Gastroesophageal sphincter (tissue), 4 donors: ENCODE results near the gene SND1. TPM values are rescaled to one million over a fixed set of nuclear protein-coding genes. Genes with fewer than 3 reads are reported as not detected.

Experiments
- ATAC-seq: fragments of 150-250 bp; one replicate; pipeline ENCODE4 v1.9.1; 2016; ENCODE audit warnings: mild to moderate bottlenecking, moderate library complexity
- H3K27ac ChIP-seq, 4 donors: fragments of 200-600 bp; sonication (generic) in 3 of 4; 1 replicate in 3 of 4; 2 replicates in 1 of 4; pipeline ENCODE4 v1.5.1; 2016 to 2019
- H3K27me3 ChIP-seq: fragments of 200-600 bp; sonication (generic); one replicate; pipeline ENCODE4 v1.5.1; 2019
- H3K36me3 ChIP-seq, 2 donors: fragments of 200-600 bp; sonication (generic); one replicate each; pipeline ENCODE4 v1.5.1; 2019; ENCODE audit warnings: control low read depth in 1 of 2
- H3K4me1 ChIP-seq, 3 donors: fragments of 200-600 bp; sonication (generic); 1 replicate in 2 of 3; 2 replicates in 1 of 3; pipeline ENCODE4 v1.5.1; 2016 to 2019; ENCODE audit warnings: control low read depth in 2 of 3
- H3K4me3 ChIP-seq, 2 donors: fragments of 200-600 bp; sonication (generic); one replicate each; pipeline ENCODE4 v1.5.1; 2019; ENCODE audit warnings: mild to moderate bottlenecking in 1 of 2, moderate library complexity in 1 of 2
- H3K9me3 ChIP-seq, 3 donors: fragments of 200-600 bp; sonication (generic); one replicate each; pipeline ENCODE4 v1.5.1; 2017 to 2019; ENCODE audit warnings: control low read depth in 2 of 3
- CTCF ChIP-seq, 4 experiments: fragments of 200-600 bp in 2 of 4; fragments of 450-650 bp in 2 of 4; sonication (generic) in 1 of 4; IDR thresholded peaks; one replicate each; pipeline ENCODE4 v1.5.1; 2017 to 2019; ENCODE audit warnings: antibody characterized with exemption in 4 of 4, mild to moderate bottlenecking in 2 of 4, moderate library complexity in 2 of 4
- EP300 ChIP-seq: sonication (generic); formaldehyde crosslinking; IDR thresholded peaks from one replicate; pipeline ENCODE4 v1.6.1; 2017; ENCODE audit warnings: antibody characterized with exemption, mild to moderate bottlenecking
- POLR2A ChIP-seq, 2 donors: fragments of 450-650 bp; IDR thresholded peaks; one replicate each; pipeline ENCODE4 v1.6.1; 2017; ENCODE audit warnings: antibody characterized with exemption in 2 of 2, mild to moderate bottlenecking in 2 of 2, moderate library complexity in 1 of 2
- POLR2AphosphoS5 ChIP-seq: sonication (generic); formaldehyde crosslinking; IDR thresholded peaks from one replicate; pipeline ENCODE4 v1.6.1; 2017; ENCODE audit warnings: antibody characterized with exemption
- WGBS, 2 donors: methylation state at CpG; one replicate each; pipeline ENCODE4 v1.1.5; 2018; ENCODE audit warnings: low coverage in 1 of 2; 5-methylcytosine and 5-hydroxymethylcytosine counted together
- total RNA-seq, 4 donors: library from RNA; depleted of rRNA; stranded (reverse); fragments of >200 nt; gene quantifications; one replicate each; pipeline ENCODE4 v1.1.0, GENCODE V29; 2016

Gene SND1
- total RNA-seq, 4 donors from 2014 or later, result 97.1 to 119 (median 103) TPM

- peaks cover 0 to 22% of the 10 kb centered on the region in 2 donors for H3K36me3 ChIP-seq
- WGBS, 2 donors, result 40 to 44% methylated on average over 1 of the region's 1 CpG
- no peak for ATAC-seq
- no peak overlapping the region for H3K4me3 ChIP-seq
- H3K4me1 ChIP-seq, result peaks cover 0 to 45% (median 0%) of the 10 kb centered on the region in 3 donors
- TF ChIP-seq EP300, result no peak
- TF ChIP-seq POLR2AphosphoS5, result no peak
- no peak for TF ChIP-seq CTCF (IDR thresholded peaks at IDR 0.05)
- TF ChIP-seq POLR2A (IDR thresholded peaks at IDR 0.05), result no peak
- no peaks in the 10 kb centered on the region for H3K27me3 ChIP-seq
- no peaks in the 10 kb centered on the region for H3K9me3 ChIP-seq
- H3K27ac ChIP-seq, result no peak overlapping the region
Measured at GRCh38 chr7:127888411-127888810, 236.4 kb downstream of the SND1 start.

- WGBS, 2 donors, result 86 to 93% methylated on average over 5 of the region's 5 CpGs
Measured at GRCh38 chr7:127888825-127889224, 236.8 kb downstream of the SND1 start.

GRCh38 chr7:127889677-127890076 is 237.7 kb downstream of the SND1 start:
- peaks cover 0 to 22% of the 10 kb centered on the region in 2 donors for H3K36me3 ChIP-seq
- no peak overlapping the region for H3K4me3 ChIP-seq
- no peaks in the 10 kb centered on the region for H3K9me3 ChIP-seq
- H3K4me1 ChIP-seq, result peaks cover 0 to 39% (median 0%) of the 10 kb centered on the region in 3 donors
- 76 to 90% methylated on average over 2 to 3 of the region's 3 CpGs for WGBS, 2 donors
- no peak for ATAC-seq
- no peaks in the 10 kb centered on the region for H3K27me3 ChIP-seq
- H3K27ac ChIP-seq, result no peak overlapping the region
- TF ChIP-seq CTCF (IDR thresholded peaks at IDR 0.05), result no peak
- no peak for TF ChIP-seq EP300
- TF ChIP-seq POLR2AphosphoS5, result no peak
- no peak for TF ChIP-seq POLR2A (IDR thresholded peaks at IDR 0.05)

More at GRCh38 chr7:127888825-127889224, 236.8 kb downstream of the SND1 start:
- H3K27ac ChIP-seq, result no peak overlapping the region
- peaks cover 0 to 22% of the 10 kb centered on the region in 2 donors for H3K36me3 ChIP-seq
- no peaks in the 10 kb centered on the region for H3K9me3 ChIP-seq
- no peaks in the 10 kb centered on the region for H3K27me3 ChIP-seq
- no peak overlapping the region for H3K4me3 ChIP-seq
- ATAC-seq, result no peak
- peaks cover 0 to 45% (median 0%) of the 10 kb centered on the region in 3 donors for H3K4me1 ChIP-seq
- TF ChIP-seq EP300, result no peak
- TF ChIP-seq CTCF (IDR thresholded peaks at IDR 0.05), result no peak
- TF ChIP-seq POLR2AphosphoS5, result no peak
- no peak for TF ChIP-seq POLR2A (IDR thresholded peaks at IDR 0.05)

GRCh38 chr7:127890726-127891125 is 238.7 kb downstream of the SND1 start:
- H3K9me3 ChIP-seq, result no peaks in the 10 kb centered on the region
- WGBS, 2 donors, result 88 to 100% methylated on average over 1 to 2 of the region's 2 CpGs
- H3K27me3 ChIP-seq, result no peaks in the 10 kb centered on the region
- TF ChIP-seq POLR2A (IDR thresholded peaks at IDR 0.05) (no peak), POLR2AphosphoS5 (no peak), CTCF (IDR thresholded peaks at IDR 0.05) (no peak), EP300 (no peak)
- ATAC-seq, result no peak
- H3K4me3 ChIP-seq, result no peak overlapping the region
- peaks cover 0 to 22% of the 10 kb centered on the region in 2 donors for H3K36me3 ChIP-seq
- H3K4me1 ChIP-seq, result peaks cover 0 to 34% (median 0%) of the 10 kb centered on the region in 3 donors
- H3K27ac ChIP-seq, result no peak overlapping the region

- Histone ChIP-seq H3K4me1 (peaks cover 0 to 29% (median 0%) of the 10 kb centered on the region in 3 donors), H3K9me3 (no peaks in the 10 kb centered on the region), H3K36me3 (peaks cover 0 to 22% of the 10 kb centered on the region in 2 donors), H3K27me3 (no peaks in the 10 kb centered on the region), H3K27ac (no peak overlapping the region), H3K4me3 (no peak overlapping the region)
- WGBS, 2 donors, result 92 to 95% methylated on average over 4 of the region's 4 CpGs
- TF ChIP-seq POLR2AphosphoS5, result no peak
- no peak for ATAC-seq
Measured at GRCh38 chr7:127891144-127891543, 239.2 kb downstream of the SND1 start.
